Astrocyte (in vitro differentiated cells and primary cell): ENCODE results near the gene GSTP1.

Source experiments
- CTCF ChIP-seq: IDR thresholded peaks from 2 replicates; pipeline ENCODE4 v1.5.1; 2011; ENCODE audit warnings: low read depth, mild to moderate bottlenecking, inconsistent platforms, low read length, moderate library complexity; ENCODE audit not compliant: insufficient read depth
- EZH2 ChIP-seq: IDR thresholded peaks from 2 replicates; pipeline ENCODE4 v1.6.1; 2012; ENCODE audit warnings: mild to moderate bottlenecking, low read length, inconsistent platforms; ENCODE audit not compliant: insufficient read depth

GRCh38 chr11:67545280-67545679 is 38.3 kb upstream of the GSTP1 start:
- no peak for TF ChIP-seq CTCF
- TF ChIP-seq EZH2 = no peak
